CD4-positive, alpha-beta memory T cell (primary cell): ENCODE measurements around the gene SGCE. TPM values are rescaled to one million over a fixed set of nuclear protein-coding genes. Genes with fewer than 3 reads are reported as not detected.

Experiments
- CTCF ChIA-PET: fragments of 350-600 bp; sonication (Branson Sonifier 250); formaldehyde crosslinking; loops from one replicate; lab custom pipeline; 2021; ENCODE audit warnings: inconsistent platforms; ENCODE audit not compliant: partially characterized antibody; lab: Charles Lee
- POLR2A ChIA-PET: fragments of 350-600 bp; sonication (Branson Sonifier 250); formaldehyde crosslinking; loops from one replicate; lab custom pipeline; 2021; ENCODE audit not compliant: partially characterized antibody; lab: Charles Lee
- DNase-seq, 5 donors: peaks; one replicate each; pipeline versions ENCODE4 v3.0.0 to v3.0.0-alpha.2; 2020 to 2022; ENCODE audit warnings: mixed read lengths in 1 of 5
- H3K27ac ChIP-seq: one replicate; pipeline ENCODE4 v1.7.0; 2013; ENCODE audit warnings: low read depth, low read length
- H3K27me3 ChIP-seq: 2 replicates; pipeline ENCODE4 v1.7.0; 2013; ENCODE audit warnings: mild to moderate bottlenecking, low read length, moderate library complexity; ENCODE audit not compliant: insufficient read depth
- H3K36me3 ChIP-seq: 2 replicates; pipeline ENCODE4 v1.7.0; 2013; ENCODE audit warnings: mild to moderate bottlenecking, low read length, moderate library complexity; ENCODE audit not compliant: insufficient read depth
- H3K4me1 ChIP-seq: 2 replicates; pipeline ENCODE4 v1.7.0; 2013; ENCODE audit warnings: mild to moderate bottlenecking, low read length, moderate library complexity; ENCODE audit not compliant: insufficient read depth
- H3K4me3 ChIP-seq, 2 donors: one replicate each; pipeline ENCODE4 v1.7.0; 2013; ENCODE audit warnings: low read length in 2 of 2, mild to moderate bottlenecking in 1 of 2
- H3K9me3 ChIP-seq, 2 donors: one replicate each; pipeline ENCODE4 v1.7.0; 2013; ENCODE audit warnings: low read length in 2 of 2, control low read depth in 1 of 2; ENCODE audit not compliant: control insufficient read depth in 1 of 2
- H3K27ac Mint-ChIP-seq, 7 donors: one replicate each; pipeline ENCODE4 v1.8.0; 2020 to 2021; ENCODE audit warnings: mixed read lengths in 7 of 7, mild to moderate bottlenecking in 6 of 7, inconsistent platforms in 3 of 7, moderate library complexity in 3 of 7
- H3K27me3 Mint-ChIP-seq, 2 donors: one replicate each; pipeline ENCODE4 v1.8.0; 2020 to 2021; ENCODE audit warnings: mixed read lengths in 2 of 2
- H3K36me3 Mint-ChIP-seq, 2 donors: one replicate each; pipeline ENCODE4 v1.8.0; 2020 to 2021; ENCODE audit warnings: mixed read lengths in 2 of 2, inconsistent platforms in 1 of 2, mild to moderate bottlenecking in 1 of 2
- H3K4me1 Mint-ChIP-seq, 4 donors: one replicate each; pipeline ENCODE4 v1.8.0; 2020 to 2021; ENCODE audit warnings: mixed read lengths in 4 of 4, mild to moderate bottlenecking in 1 of 4
- H3K4me3 Mint-ChIP-seq, 8 donors: one replicate each; pipeline ENCODE4 v1.8.0; 2020 to 2021; ENCODE audit warnings: mixed read lengths in 8 of 8, mild to moderate bottlenecking in 7 of 8, moderate library complexity in 6 of 8, inconsistent platforms in 3 of 8
- H3K9me3 Mint-ChIP-seq, 8 donors: one replicate each; pipeline ENCODE4 v1.8.0; 2020 to 2021; ENCODE audit warnings: mixed read lengths in 8 of 8, mild to moderate bottlenecking in 5 of 8, inconsistent platforms in 3 of 8, moderate library complexity in 1 of 8
- intact Hi-C: fragments of 100-400 bp; cut with micrococcal nuclease; formaldehyde crosslinking; loops from one replicate; pipeline ENCODE4 v1.15.1; 2023
- polyA plus RNA-seq, 2 donors: library from polyadenylated mRNA; unstranded; fragments of 300-500 nt; fragmentation: Illumina TruSeq; gene quantifications; one replicate each; pipeline ENCODE4 v1.2.3, GENCODE V29; 2021
- total RNA-seq, 2 experiments: library from RNA; stranded (reverse); gene quantifications; one replicate each; pipeline ENCODE4 v1.2.3, GENCODE V29; 2021

SGCE gene
- total and polyA plus RNA-seq, 4 experiments from 2014 or later, result 0.32 to 2.2 (median 1.2) TPM

DNA sequence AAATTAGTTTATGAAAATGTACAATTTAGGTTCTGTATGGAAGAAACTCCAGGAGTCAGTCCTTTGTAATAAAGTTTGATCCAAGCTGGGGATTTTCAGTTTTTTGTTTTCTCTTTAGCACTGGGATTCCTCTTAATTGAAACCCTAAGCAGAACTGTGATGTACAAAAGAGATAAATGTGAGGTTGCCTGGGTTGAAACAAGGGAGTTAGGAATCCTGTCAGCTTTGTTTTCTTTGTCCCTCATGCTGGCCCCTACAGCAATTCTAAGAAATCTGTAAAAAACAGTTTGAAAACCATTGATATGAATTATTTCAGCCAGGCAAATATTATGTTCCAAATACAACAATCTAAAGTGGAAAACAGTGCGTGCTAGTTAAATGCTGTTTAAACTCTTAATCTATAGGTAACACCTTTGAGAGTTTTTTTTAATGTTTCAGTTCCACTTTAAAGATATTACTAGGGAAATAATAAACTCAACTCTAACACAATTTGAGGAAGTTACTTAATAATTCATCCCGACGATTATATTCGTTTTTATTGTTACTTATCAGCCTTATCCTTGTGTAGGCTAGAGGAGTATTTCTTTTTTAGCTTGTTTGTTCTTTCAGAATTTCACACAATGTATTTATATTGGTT is 65.3 kb downstream of the SGCE start:
- H3K27ac ChIP-seq, result no peak overlapping the region

GRCh38 chr7:94588075-94588474 is 67.9 kb downstream of the SGCE start:
- ChIA-PET POLR2A (no interaction called here), CTCF (no interaction called here)
- H3K4me3 ChIP-seq, result no peak overlapping the region
- Mint-ChIP-seq H3K27ac (no peak overlapping the region), H3K4me3 (no peak overlapping the region), H3K36me3 (peaks cover 9 to 36% of the 10 kb centered on the region in 2 donors), H3K27me3 (no peaks in the 10 kb centered on the region), H3K9me3 (no peaks in the 10 kb centered on the region), H3K4me1 (peaks cover 0 to 1% (median 0%) of the 10 kb centered on the region in 4 donors)
- H3K36me3 ChIP-seq, result no peaks in the 10 kb centered on the region
- intact Hi-C loops, result no loop called here
- no peak overlapping the region for H3K27ac ChIP-seq
- no peaks in the 10 kb centered on the region for H3K4me1 ChIP-seq
- H3K27me3 ChIP-seq, result no peaks in the 10 kb centered on the region
- DNase-seq, result no peak
- no peaks in the 10 kb centered on the region for H3K9me3 ChIP-seq

More for the DNA sequence above, 65.3 kb downstream of the SGCE start:
- no peak overlapping the region for H3K4me3 ChIP-seq
- Mint-ChIP-seq H3K27ac (no peak overlapping the region), H3K36me3 (peaks cover 8 to 28% of the 10 kb centered on the region in 2 donors), H3K9me3 (no peaks in the 10 kb centered on the region), H3K4me3 (no peak overlapping the region), H3K27me3 (no peaks in the 10 kb centered on the region), H3K4me1 (peaks cover 0 to 1% (median 0%) of the 10 kb centered on the region in 4 donors)
- no peaks in the 10 kb centered on the region for H3K36me3 ChIP-seq
- ChIA-PET CTCF (no interaction called here), POLR2A (no interaction called here)
- DNase-seq, result no peak
- intact Hi-C loops, result no loop called here
- no peaks in the 10 kb centered on the region for H3K9me3 ChIP-seq
- no peaks in the 10 kb centered on the region for H3K27me3 ChIP-seq
- H3K4me1 ChIP-seq, result no peaks in the 10 kb centered on the region

DNA sequence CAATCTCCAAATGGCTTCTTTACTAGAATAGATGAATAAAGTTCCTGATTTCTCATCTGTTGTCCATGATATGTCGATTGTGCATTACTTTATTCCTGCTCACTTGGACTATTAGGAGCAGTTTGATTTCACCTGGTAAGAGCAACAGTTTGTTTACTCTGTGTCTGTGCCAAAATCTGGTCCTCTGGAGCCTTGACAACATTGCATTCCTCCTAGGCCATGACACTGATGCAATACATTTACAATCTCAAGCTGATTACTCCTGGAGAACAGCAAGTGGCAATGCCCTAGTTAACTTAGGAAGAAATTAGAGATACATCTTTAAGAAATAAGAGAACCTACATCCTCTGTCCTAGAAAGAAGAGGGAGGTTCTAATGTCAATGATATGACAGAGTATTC is 71.8 kb downstream of the SGCE start:
- intact Hi-C loops, result no loop called here
- DNase-seq, result no peak
- peaks cover 0 to 5% (median 0%) of the 10 kb centered on the region in 8 donors for H3K9me3 Mint-ChIP-seq
- no peak overlapping the region for H3K4me3 Mint-ChIP-seq
- no peaks in the 10 kb centered on the region for H3K27me3 ChIP-seq
- no peaks in the 10 kb centered on the region for H3K4me1 ChIP-seq
- ChIA-PET CTCF (no interaction called here), POLR2A (no interaction called here)
- no peaks in the 10 kb centered on the region for H3K36me3 ChIP-seq
- H3K9me3 ChIP-seq, result no peaks in the 10 kb centered on the region
- H3K36me3 Mint-ChIP-seq, result peaks cover 33 to 46% of the 10 kb centered on the region in 2 donors
- no peaks in the 10 kb centered on the region for H3K4me1 Mint-ChIP-seq
- no peaks in the 10 kb centered on the region for H3K27me3 Mint-ChIP-seq
- no peak overlapping the region for H3K27ac Mint-ChIP-seq
- no peak overlapping the region for H3K27ac ChIP-seq
- no peak overlapping the region for H3K4me3 ChIP-seq

- H3K9me3 ChIP-seq, result peaks cover 0 to 2% of the 10 kb centered on the region in 2 donors
- H3K4me3 ChIP-seq, result no peak overlapping the region
- Mint-ChIP-seq H3K27ac (no peak overlapping the region), H3K4me1 (no peaks in the 10 kb centered on the region), H3K9me3 (peaks cover 0 to 11% (median 7%) of the 10 kb centered on the region in 8 donors), H3K4me3 (no peak overlapping the region), H3K27me3 (no peaks in the 10 kb centered on the region), H3K36me3 (peaks cover 58 to 62% of the 10 kb centered on the region in 2 donors)
- POLR2A ChIA-PET, result no interaction called here
- CTCF ChIA-PET, result no interaction called here
- no peak for DNase-seq
- H3K4me1 ChIP-seq, result no peaks in the 10 kb centered on the region
- no peak overlapping the region for H3K27ac ChIP-seq
- intact Hi-C loops, result no loop called here
- H3K36me3 ChIP-seq, result no peaks in the 10 kb centered on the region
- H3K27me3 ChIP-seq, result no peaks in the 10 kb centered on the region
These were observed 75.3 kb downstream of the SGCE start for GRCh38 chr7:94580601-94581000.

- no peaks in the 10 kb centered on the region for H3K4me1 Mint-ChIP-seq
- intact Hi-C loops, result no loop called here
- ChIA-PET CTCF (no interaction called here), POLR2A (no interaction called here)
- H3K27ac Mint-ChIP-seq, result no peak overlapping the region
- Histone ChIP-seq H3K9me3 (peaks cover 0 to 9% of the 10 kb centered on the region in 2 donors), H3K27me3 (no peaks in the 10 kb centered on the region), H3K4me3 (no peak overlapping the region), H3K36me3 (peaks cover under 1% of the 10 kb centered on the region), H3K27ac (no peak overlapping the region), H3K4me1 (no peaks in the 10 kb centered on the region)
- peaks cover 0 to 20% (median 15%) of the 10 kb centered on the region in 8 donors for H3K9me3 Mint-ChIP-seq
- no peak for DNase-seq
- H3K36me3 Mint-ChIP-seq, result peaks cover 68 to 72% of the 10 kb centered on the region in 2 donors
- H3K4me3 Mint-ChIP-seq, result no peak overlapping the region
- H3K27me3 Mint-ChIP-seq, result no peaks in the 10 kb centered on the region
These were observed 76.5 kb downstream of the SGCE start for GRCh38 chr7:94579470-94579869.

- Histone ChIP-seq H3K4me3 (no peak overlapping the region), H3K27me3 (no peaks in the 10 kb centered on the region), H3K4me1 (no peaks in the 10 kb centered on the region), H3K27ac (no peak overlapping the region), H3K9me3 (peaks cover 0 to 9% of the 10 kb centered on the region in 2 donors), H3K36me3 (peaks cover 6% of the 10 kb centered on the region)
- peaks cover 74% of the 10 kb centered on the region in 2 donors for H3K36me3 Mint-ChIP-seq
- ChIA-PET POLR2A (no interaction called here), CTCF (no interaction called here)
- DNase-seq, result no peak
- no peak overlapping the region for H3K27ac Mint-ChIP-seq
- H3K4me3 Mint-ChIP-seq, result no peak overlapping the region
- no peaks in the 10 kb centered on the region for H3K27me3 Mint-ChIP-seq
- H3K4me1 Mint-ChIP-seq, result no peaks in the 10 kb centered on the region
- intact Hi-C loops, result no loop called here
- H3K9me3 Mint-ChIP-seq, result peaks cover 4 to 28% (median 23%) of the 10 kb centered on the region in 8 donors
These were observed 77.3 kb downstream of the SGCE start for GRCh38 chr7:94578614-94579013.

DNA sequence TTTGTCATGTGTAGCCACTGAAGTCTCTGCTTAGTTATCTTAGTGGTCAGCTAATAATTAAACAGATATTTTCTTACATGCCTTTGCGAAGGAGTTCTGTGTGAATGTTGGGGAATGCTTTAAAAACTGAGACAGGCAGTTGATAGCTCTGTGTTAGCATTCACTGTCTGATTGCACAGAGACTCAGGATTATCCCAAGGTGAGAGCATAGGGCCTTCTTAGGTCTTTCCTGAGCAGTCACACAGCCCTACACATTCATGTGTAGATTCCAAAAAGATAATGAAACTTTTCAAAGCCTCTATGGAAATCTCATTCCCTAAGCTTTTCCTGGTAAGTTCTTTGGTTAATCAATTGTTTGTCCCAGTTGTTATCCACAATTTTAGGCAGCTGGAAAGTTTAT is 78.6 kb downstream of the SGCE start:
- Histone ChIP-seq H3K9me3 (peaks cover 0 to 9% of the 10 kb centered on the region in 2 donors), H3K4me3 (no peak overlapping the region), H3K27me3 (no peaks in the 10 kb centered on the region), H3K27ac (no peak overlapping the region), H3K4me1 (no peaks in the 10 kb centered on the region), H3K36me3 (peaks cover 6% of the 10 kb centered on the region)
- intact Hi-C loops, result no loop called here
- DNase-seq, result no peak
- H3K27ac Mint-ChIP-seq, result no peak overlapping the region
- H3K4me1 Mint-ChIP-seq, result no peaks in the 10 kb centered on the region
- H3K4me3 Mint-ChIP-seq, result no peak overlapping the region
- peaks cover 84 to 86% of the 10 kb centered on the region in 2 donors for H3K36me3 Mint-ChIP-seq
- no peaks in the 10 kb centered on the region for H3K27me3 Mint-ChIP-seq
- ChIA-PET POLR2A (no interaction called here), CTCF (interaction anchor here (0.8 kb wide), 1 partner anchor 57 kb away, joined by 3 read pairs; no protein-coding TSS in a partner anchor)
- peaks cover 5 to 38% (median 29%) of the 10 kb centered on the region in 8 donors for H3K9me3 Mint-ChIP-seq
